ENCODE data around the gene HYKK.
"Not testable (repeated sequence)": the region's sequence is repeated elsewhere in the genome, so short reads cannot be mapped to it uniquely, and the experiment has no call there.

HYKK gene

GRCh38 chr15:78481917-78482316 lies 25.5 kb upstream of the HYKK start:
- H3K4me3 ChIP-seq (ENCODE audit: low read depth, low read length) = no peak overlapping the region
- DNase-seq (ENCODE audit: low read depth) = no peak
- no peak for TF ChIP-seq CTCF (IDR thresholded peaks at IDR 0.05; ENCODE audit: insufficient read depth, low read depth, low read length, missing control alignments)

DNA sequence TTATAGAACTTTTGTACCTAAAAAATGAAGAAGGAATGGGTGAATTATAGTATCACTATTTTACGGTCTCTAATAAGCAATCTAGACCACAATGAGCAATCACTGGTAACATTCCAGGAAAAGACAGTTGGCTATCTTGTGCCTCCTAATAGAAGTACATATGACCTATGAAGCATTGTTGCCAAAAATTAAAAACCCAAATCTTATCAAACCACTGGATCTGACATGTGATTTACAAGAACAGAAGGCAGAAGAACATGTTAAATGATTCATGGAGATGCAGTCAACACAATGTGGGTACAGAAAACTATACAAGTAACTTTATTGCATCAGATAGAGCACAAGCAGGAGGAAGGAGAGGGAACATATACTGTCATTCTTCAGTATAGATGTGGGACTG lies 14.5 kb upstream of the HYKK start:
- DNase-seq (ENCODE audit: low read depth) = no peak
- TF ChIP-seq CTCF (IDR thresholded peaks at IDR 0.05; ENCODE audit: insufficient read depth, low read depth, low read length, missing control alignments) = no peak
- H3K4me3 ChIP-seq (ENCODE audit: low read depth, low read length) = no peak overlapping the region

DNA sequence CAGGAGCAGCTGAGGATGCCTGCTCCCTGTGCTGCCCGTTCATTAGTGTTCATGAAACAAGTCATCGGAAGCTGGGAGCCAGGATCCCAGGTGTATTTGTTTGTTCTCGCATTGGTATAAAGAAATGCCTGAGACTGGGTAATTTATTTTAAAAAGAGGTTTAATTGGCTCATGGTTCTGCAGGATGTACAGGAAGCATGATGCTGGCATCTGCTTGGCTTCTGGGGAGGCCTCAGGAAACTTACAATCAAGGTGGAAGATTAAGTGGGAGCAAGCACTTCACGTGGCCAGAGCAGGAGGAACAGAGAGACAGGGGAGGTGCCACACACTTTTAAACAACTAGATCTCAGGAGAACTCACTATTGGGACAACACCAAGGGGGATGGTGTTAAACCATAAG lies 5.5 kb upstream of the HYKK start:
- no peak overlapping the region for H3K4me3 ChIP-seq (ENCODE audit: low read depth, low read length)
- no peak for DNase-seq (ENCODE audit: low read depth)
- TF ChIP-seq CTCF (IDR thresholded peaks at IDR 0.05; ENCODE audit: insufficient read depth, low read depth, low read length, missing control alignments) = no peak

- no peak for DNase-seq (ENCODE audit: low read depth)
- TF ChIP-seq CTCF (IDR thresholded peaks at IDR 0.05; ENCODE audit: insufficient read depth, low read depth, low read length, missing control alignments) = no peak
- H3K4me3 ChIP-seq (ENCODE audit: low read depth, low read length) = no peak overlapping the region
Observed at GRCh38 chr15:78502641-78503040, 4.7 kb upstream of the HYKK start.

- no peak for DNase-seq (ENCODE audit: low read depth)
- H3K4me3 ChIP-seq (ENCODE audit: low read depth, low read length) = peak overlapping the region; percentile 61
- TF ChIP-seq CTCF (IDR thresholded peaks at IDR 0.05; ENCODE audit: insufficient read depth, low read depth, low read length, missing control alignments) = no peak
Observed at GRCh38 chr15:78507831-78508160, 419 bp downstream of the HYKK start.

- no peak for TF ChIP-seq CTCF (IDR thresholded peaks at IDR 0.05; ENCODE audit: insufficient read depth, low read depth, low read length, missing control alignments)
- H3K4me3 ChIP-seq (ENCODE audit: low read depth, low read length) = peak overlapping the region; percentile 61
- no peak for DNase-seq (ENCODE audit: low read depth)
Observed at GRCh38 chr15:78508272-78508671, 895 bp downstream of the HYKK start.

DNA sequence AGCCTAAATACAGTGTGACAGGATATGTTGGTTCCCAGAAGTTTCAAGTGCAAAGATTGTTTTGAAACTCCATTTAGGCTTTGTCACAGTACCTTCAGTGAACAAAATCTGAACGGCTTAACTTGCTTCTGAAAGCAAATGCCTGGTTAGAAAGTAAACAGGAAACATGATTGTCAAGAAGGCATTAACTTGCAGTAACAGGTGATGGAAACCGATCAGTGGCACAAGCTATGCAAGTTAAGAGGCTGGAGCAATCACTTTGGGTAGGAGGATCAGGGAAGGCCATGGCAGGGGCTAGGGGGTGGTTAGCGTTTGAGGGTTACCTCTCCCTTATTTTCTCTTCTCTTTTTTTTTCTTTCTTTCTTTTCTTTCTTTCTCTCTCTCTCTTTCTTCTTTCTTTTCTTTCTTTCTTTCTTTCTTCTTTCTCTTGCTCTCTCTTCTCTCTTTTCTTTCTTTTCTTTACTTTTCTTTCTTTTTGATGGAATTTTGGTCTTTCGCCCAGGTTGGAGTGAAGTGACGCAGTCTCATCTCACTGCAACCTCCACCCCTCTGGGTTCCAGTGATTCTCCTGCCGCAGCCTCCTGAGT lies 2.4 kb downstream of the HYKK start:
- TF ChIP-seq CTCF (IDR thresholded peaks at IDR 0.05; ENCODE audit: insufficient read depth, low read depth, low read length, missing control alignments) = no peak
- DNase-seq (ENCODE audit: low read depth) = peak; percentile 38
- no peak overlapping the region for H3K4me3 ChIP-seq (ENCODE audit: low read depth, low read length)

DNA sequence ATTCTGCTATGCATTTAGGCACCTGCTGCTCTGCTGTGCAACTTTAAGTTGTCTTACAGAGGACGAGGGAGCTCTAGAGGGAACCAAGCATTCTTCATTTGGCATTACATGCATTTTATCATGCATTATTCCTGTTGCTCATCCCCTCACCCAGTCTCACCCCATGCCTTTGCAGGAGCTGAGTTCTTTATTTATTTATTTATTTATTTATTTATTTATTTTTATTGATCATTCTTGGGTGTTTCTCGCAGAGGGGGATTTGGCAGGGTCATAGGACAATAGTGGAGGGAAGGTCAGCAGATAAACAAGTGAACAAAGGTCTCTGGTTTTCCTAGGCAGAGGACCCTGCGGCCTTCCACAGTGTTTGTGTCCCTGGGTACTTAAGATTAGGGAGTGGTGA lies 12.7 kb downstream of the HYKK start:
- not testable (repeated sequence) for DNase-seq (ENCODE audit: low read depth)

More for the DNA sequence above, 12.7 kb downstream of the HYKK start:
- H3K4me3 ChIP-seq (ENCODE audit: low read depth, low read length) = not testable (repeated sequence)
